Duodenal mucosa (tissue), 2 donors: ENCODE measurements around the gene KIF6.
"Not testable (repeated sequence)": the region's sequence is repeated elsewhere in the genome, so short reads cannot be mapped to it uniquely, and the experiment has no call there.

ENCODE experiments used
- H3K27ac ChIP-seq: one replicate; pipeline ENCODE4 v1.7.0; 2013; ENCODE audit warnings: low read depth, low read length
- H3K27me3 ChIP-seq, 2 donors: one replicate each; pipeline ENCODE4 v1.7.0; 2013; ENCODE audit warnings: low read length in 2 of 2, control low read depth in 1 of 2; ENCODE audit not compliant: insufficient read depth in 2 of 2, control insufficient read depth in 1 of 2
- H3K36me3 ChIP-seq, 2 donors: one replicate each; pipeline ENCODE4 v1.7.0; 2013; ENCODE audit warnings: low read length in 2 of 2, control low read depth in 1 of 2; ENCODE audit not compliant: insufficient read depth in 2 of 2, control insufficient read depth in 1 of 2
- H3K4me1 ChIP-seq, 2 donors: one replicate each; pipeline ENCODE4 v1.7.0; 2013; ENCODE audit warnings: low read length in 2 of 2, control low read depth in 1 of 2; ENCODE audit not compliant: insufficient read depth in 2 of 2, control insufficient read depth in 1 of 2
- H3K4me3 ChIP-seq, 2 donors: one replicate each; pipeline ENCODE4 v1.7.0; 2013; ENCODE audit warnings: low read length in 2 of 2, low read depth in 1 of 2
- H3K9ac ChIP-seq, 2 donors: one replicate each; pipeline ENCODE4 v1.7.0; 2013; ENCODE audit warnings: low read length in 2 of 2, low read depth in 1 of 2
- H3K9me3 ChIP-seq, 2 donors: one replicate each; pipeline ENCODE4 v1.7.0; 2013; ENCODE audit warnings: low read length in 2 of 2, control low read depth in 1 of 2; ENCODE audit not compliant: control insufficient read depth in 1 of 2

Gene KIF6

DNA sequence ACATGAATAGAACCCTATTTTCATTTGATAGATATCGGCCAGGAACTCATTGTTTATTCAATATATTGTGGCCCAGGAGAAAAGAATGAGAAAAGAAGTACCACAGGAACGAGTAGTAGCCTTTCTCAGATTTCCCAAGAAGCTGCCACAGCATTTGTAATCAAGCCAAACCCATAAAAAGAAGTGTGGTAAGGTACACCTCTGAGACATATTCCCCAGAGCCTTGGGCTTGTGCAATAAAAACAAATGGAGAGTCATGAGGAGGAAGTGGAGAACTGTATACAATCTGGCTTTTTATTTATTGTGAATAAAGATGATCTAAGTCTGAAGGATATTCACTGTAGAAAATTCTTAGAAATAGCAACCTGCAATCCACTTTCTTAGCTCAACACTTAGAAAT lies 36.7 kb downstream of the KIF6 start:
- no peak overlapping the region for H3K9ac ChIP-seq
- no peak overlapping the region for H3K27ac ChIP-seq
- H3K4me3 ChIP-seq = no peak overlapping the region

GRCh38 chr6:39686976-39687375 lies 38.2 kb downstream of the KIF6 start:
- Histone ChIP-seq H3K9ac (no peak overlapping the region), H3K4me3 (no peak overlapping the region), H3K9me3 (no peaks in the 10 kb centered on the region), H3K4me1 (no peaks in the 10 kb centered on the region), H3K36me3 (no peaks in the 10 kb centered on the region), H3K27me3 (no peaks in the 10 kb centered on the region), H3K27ac (no peak overlapping the region)

More for the DNA sequence above, 36.7 kb downstream of the KIF6 start:
- no peaks in the 10 kb centered on the region for H3K9me3 ChIP-seq
- no peaks in the 10 kb centered on the region for H3K27me3 ChIP-seq
- H3K4me1 ChIP-seq = no peaks in the 10 kb centered on the region
- H3K36me3 ChIP-seq = no peaks in the 10 kb centered on the region

DNA sequence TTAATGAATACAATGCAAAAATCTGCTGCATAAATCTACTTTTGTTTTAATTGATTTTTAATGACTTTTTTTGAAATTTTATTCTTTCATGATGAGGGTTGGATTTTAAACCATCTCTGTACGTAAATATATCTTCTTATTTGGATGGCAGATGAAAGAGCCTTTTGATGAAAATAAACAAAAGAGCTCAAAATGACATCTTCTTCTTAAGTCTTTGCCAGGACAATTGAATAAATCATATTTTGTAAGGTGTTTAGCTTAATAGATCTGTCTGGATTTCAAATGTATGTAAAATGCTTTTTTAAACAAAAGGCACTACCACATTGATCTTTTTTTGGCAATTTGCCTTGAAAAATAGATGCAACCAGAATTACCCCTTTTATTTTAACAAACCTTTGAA lies 39.3 kb downstream of the KIF6 start:
- Histone ChIP-seq H3K9ac (no peak overlapping the region), H3K4me1 (no peaks in the 10 kb centered on the region), H3K36me3 (no peaks in the 10 kb centered on the region), H3K9me3 (no peaks in the 10 kb centered on the region), H3K27ac (no peak overlapping the region), H3K27me3 (no peaks in the 10 kb centered on the region), H3K4me3 (no peak overlapping the region)

- Histone ChIP-seq H3K36me3 (no peaks in the 10 kb centered on the region), H3K27me3 (no peaks in the 10 kb centered on the region), H3K4me3 (no peak overlapping the region), H3K9ac (no peak overlapping the region), H3K27ac (no peak overlapping the region), H3K4me1 (no peaks in the 10 kb centered on the region), H3K9me3 (no peaks in the 10 kb centered on the region)
These were observed 39.8 kb downstream of the KIF6 start for GRCh38 chr6:39685489-39685826.

DNA sequence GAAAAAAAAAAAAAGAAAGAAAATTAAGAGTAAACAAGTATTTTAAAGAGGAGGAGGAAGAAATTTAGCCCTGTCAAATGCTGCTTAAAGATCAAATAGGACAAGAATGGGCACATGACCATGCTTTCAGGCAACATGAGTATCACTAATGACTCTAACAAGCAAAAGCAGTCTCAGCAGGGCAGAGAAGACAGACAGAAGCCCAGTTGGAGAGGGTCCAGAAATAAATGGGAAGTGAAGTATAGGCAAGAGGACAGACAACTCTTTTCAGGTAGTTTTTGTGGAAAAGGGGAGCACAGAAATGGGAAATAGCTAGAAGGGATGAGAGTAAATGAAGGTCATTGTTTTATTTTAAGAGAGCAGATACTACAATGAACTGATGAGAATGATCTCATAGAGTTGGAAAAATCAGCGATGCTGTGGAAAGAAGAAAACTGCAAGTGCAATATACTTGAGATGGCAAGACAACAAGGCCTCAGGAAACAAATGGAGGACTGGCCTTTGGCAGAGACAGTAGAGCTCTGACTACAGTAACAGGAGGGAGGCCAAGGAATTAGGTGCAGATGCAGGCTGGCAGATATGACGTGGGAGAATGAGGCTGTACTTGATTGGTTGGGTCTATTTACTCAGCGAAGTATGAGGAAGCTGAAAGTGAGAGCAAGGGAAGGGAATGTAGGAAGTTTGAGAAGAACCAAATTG lies 40.3 kb downstream of the KIF6 start:
- no peaks in the 10 kb centered on the region for H3K4me1 ChIP-seq
- H3K27me3 ChIP-seq = no peaks in the 10 kb centered on the region
- no peaks in the 10 kb centered on the region for H3K9me3 ChIP-seq
- no peaks in the 10 kb centered on the region for H3K36me3 ChIP-seq
- no peak overlapping the region for H3K27ac ChIP-seq
- no peak overlapping the region for H3K4me3 ChIP-seq
- no peak overlapping the region for H3K9ac ChIP-seq

GRCh38 chr6:39681674-39682121 lies 43.5 kb downstream of the KIF6 start:
- no peak overlapping the region for H3K9ac ChIP-seq

DNA sequence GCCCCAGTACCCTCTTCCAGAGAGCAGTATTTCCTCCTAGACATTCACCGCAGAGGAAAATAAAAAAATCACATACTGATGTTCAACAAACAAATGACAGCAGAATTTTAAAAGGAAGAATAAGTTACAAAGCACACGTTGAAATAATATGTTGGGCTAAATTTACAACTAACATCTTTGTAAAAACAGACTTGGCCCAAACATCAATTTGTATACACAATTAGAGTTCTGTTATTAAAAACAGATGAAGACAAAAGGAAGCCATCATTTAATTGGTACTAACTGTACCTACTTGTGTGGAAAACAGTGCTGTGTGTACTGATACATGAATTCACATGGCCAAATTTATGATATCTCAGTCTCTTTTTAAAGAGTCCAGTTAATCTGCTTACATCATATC lies 46.3 kb downstream of the KIF6 start:
- H3K27me3 ChIP-seq = no peaks in the 10 kb centered on the region
- H3K36me3 ChIP-seq = no peaks in the 10 kb centered on the region
- no peaks in the 10 kb centered on the region for H3K4me1 ChIP-seq
- no peak overlapping the region for H3K4me3 ChIP-seq
- no peak overlapping the region for H3K27ac ChIP-seq
- H3K9ac ChIP-seq = no peak overlapping the region
- no peaks in the 10 kb centered on the region for H3K9me3 ChIP-seq

More at GRCh38 chr6:39681674-39682121, 43.5 kb downstream of the KIF6 start:
- Histone ChIP-seq H3K27me3 (no peaks in the 10 kb centered on the region), H3K9me3 (no peaks in the 10 kb centered on the region), H3K36me3 (no peaks in the 10 kb centered on the region), H3K27ac (no peak overlapping the region), H3K4me3 (no peak overlapping the region), H3K4me1 (no peaks in the 10 kb centered on the region)

DNA sequence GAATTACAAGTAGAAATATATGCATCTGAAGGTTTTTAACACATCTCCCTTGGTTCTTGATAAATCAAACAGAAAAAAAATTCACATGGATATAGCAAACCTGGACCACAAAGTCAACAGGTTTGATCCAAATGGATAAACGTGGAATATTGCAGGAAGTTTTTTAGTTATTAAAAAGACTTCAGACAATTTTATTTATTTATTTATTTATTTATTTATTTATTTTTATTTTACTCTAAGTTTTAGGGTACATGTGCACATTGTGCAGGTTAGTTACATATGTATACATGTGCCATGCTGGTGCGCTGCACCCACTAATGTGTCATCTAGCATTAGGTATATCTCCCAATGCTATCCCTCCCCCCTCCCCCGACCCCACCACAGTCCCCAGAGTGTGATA lies 47.9 kb downstream of the KIF6 start:
- not testable (repeated sequence) for H3K9ac ChIP-seq, H3K36me3 ChIP-seq, H3K4me3 ChIP-seq, H3K27ac ChIP-seq, H3K27me3 ChIP-seq, H3K4me1 ChIP-seq, H3K9me3 ChIP-seq

DNA sequence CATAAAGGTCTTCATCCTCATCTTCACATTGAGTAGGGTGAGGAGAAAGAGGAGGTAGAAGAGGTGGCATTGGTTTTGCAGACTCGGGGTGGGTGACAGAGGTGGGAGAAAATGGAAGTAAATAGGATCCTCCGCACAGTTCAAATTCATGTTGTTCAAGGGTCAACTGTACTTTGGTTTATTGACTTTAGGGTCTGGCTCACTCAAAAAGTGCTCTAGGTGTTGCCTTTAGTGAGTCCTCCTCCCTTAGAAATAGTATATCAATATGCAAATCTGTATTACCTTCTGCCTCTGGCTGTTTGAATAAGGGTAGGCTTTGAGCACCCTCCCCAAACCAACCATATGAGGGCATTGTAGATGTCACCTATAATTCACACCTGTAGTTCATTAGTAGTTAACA lies 54.7 kb downstream of the KIF6 start:
- H3K36me3 ChIP-seq = no peaks in the 10 kb centered on the region
- no peak overlapping the region for H3K4me3 ChIP-seq
- H3K27ac ChIP-seq = no peak overlapping the region
- no peak overlapping the region for H3K9ac ChIP-seq
- peaks cover 0 to 4% of the 10 kb centered on the region in 2 donors for H3K9me3 ChIP-seq
- H3K27me3 ChIP-seq = no peaks in the 10 kb centered on the region
- no peaks in the 10 kb centered on the region for H3K4me1 ChIP-seq

- Histone ChIP-seq H3K27me3 (no peaks in the 10 kb centered on the region), H3K9me3 (peaks cover 0 to 4% of the 10 kb centered on the region in 2 donors), H3K27ac (no peak overlapping the region), H3K4me1 (no peaks in the 10 kb centered on the region), H3K36me3 (no peaks in the 10 kb centered on the region), H3K4me3 (no peak overlapping the region), H3K9ac (no peak overlapping the region)
These were observed 55.2 kb downstream of the KIF6 start for GRCh38 chr6:39669973-39670342.
